Thyroid gland (tissue), 4 donors: Measurements from ENCODE around the gene DPP3. TPM values are rescaled to one million over a fixed set of nuclear protein-coding genes. Genes with fewer than 3 reads are reported as not detected.

Source experiments
- DNase-seq, 2 donors: peaks; one replicate each; pipeline ENCODE4 v3.0.0-alpha.2; 2019
- H3K27ac ChIP-seq, 3 donors: fragments of 200-600 bp; sonication (generic); 1 replicate in 2 of 3; 2 replicates in 1 of 3; pipeline ENCODE4 v1.5.1; 2016 to 2019; ENCODE audit warnings: mild to moderate bottlenecking in 1 of 3, moderate library complexity in 1 of 3
- H3K27me3 ChIP-seq: fragments of 200-600 bp; sonication (generic); one replicate; pipeline ENCODE4 v1.5.1; 2019
- H3K36me3 ChIP-seq, 2 donors: fragments of 200-600 bp; sonication (generic); one replicate each; pipeline ENCODE4 v1.5.1; 2016 to 2019
- H3K4me1 ChIP-seq, 2 donors: fragments of 200-600 bp; sonication (generic); one replicate each; pipeline ENCODE4 v1.5.1; 2017 to 2019
- H3K4me3 ChIP-seq, 3 donors: fragments of 200-600 bp; sonication (generic); replicated peaks in 1 of 3; 1 replicate in 2 of 3; 2 replicates in 1 of 3; pipeline ENCODE4 v1.5.1; 2016; ENCODE audit warnings: mild to moderate bottlenecking in 1 of 3
- H3K9me3 ChIP-seq: fragments of 200-600 bp; sonication (generic); one replicate; pipeline ENCODE4 v1.5.1; 2017
- POLR2A ChIP-seq, 2 donors: fragments of 450-650 bp; IDR thresholded peaks; one replicate each; pipeline ENCODE4 v1.6.1; 2017; ENCODE audit warnings: antibody characterized with exemption in 2 of 2, mild to moderate bottlenecking in 2 of 2, moderate library complexity in 1 of 2
- WGBS, 2 donors: methylation state at CpG; one replicate each; pipeline ENCODE4 v1.1.5; 2017; 5-methylcytosine and 5-hydroxymethylcytosine counted together
- intact Hi-C: fragments of 100-400 bp; cut with DNase I; formaldehyde crosslinking; loops from one replicate; pipeline ENCODE4 v1.15.1; 2023
- total RNA-seq, 4 donors: library from RNA; depleted of rRNA; stranded (reverse); fragments of >200 nt; gene quantifications; one replicate each; pipeline ENCODE4 v1.2.3, GENCODE V29; 2016
- TF ChIP-seq, protein P1 (sequence below), 6 experiments: fragments of 200-600 bp in 3 of 6; fragments of 450-650 bp in 3 of 6; sonication (generic) in 3 of 6; IDR thresholded peaks; one replicate each; pipeline ENCODE4 v1.5.1; 2016 to 2019; ENCODE audit warnings: antibody characterized with exemption in 6 of 6, mild to moderate bottlenecking in 2 of 6, inconsistent platforms in 1 of 6, moderate library complexity in 1 of 6

The DPP3 gene
- total RNA-seq, 4 donors from 2014 or later: 10.9 to 38.7 (median 35.8) TPM

DNA sequence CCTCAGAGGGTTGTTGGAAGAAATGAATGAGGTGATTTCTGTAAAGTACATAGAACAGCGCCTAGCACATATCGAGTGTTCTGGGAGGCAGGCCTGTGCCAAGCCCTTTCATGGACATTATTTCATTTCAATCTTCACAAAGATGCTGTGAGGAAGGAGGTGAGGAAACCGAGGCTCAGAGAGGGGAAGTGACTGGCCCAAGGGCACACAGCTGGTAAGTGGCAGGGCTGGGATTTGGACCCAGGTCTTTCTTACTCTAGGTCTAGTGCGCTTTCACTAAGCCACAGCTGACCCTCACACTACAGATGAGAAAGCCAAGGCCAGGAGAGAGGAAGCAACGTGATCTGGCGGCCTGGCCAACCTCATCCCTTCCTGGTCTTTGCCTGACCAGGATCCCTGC is 11.5 kb upstream of the DPP3 start:
- TF ChIP-seq POLR2A (IDR thresholded peaks at IDR 0.05): no peak
- TF ChIP-seq, protein P1, sequence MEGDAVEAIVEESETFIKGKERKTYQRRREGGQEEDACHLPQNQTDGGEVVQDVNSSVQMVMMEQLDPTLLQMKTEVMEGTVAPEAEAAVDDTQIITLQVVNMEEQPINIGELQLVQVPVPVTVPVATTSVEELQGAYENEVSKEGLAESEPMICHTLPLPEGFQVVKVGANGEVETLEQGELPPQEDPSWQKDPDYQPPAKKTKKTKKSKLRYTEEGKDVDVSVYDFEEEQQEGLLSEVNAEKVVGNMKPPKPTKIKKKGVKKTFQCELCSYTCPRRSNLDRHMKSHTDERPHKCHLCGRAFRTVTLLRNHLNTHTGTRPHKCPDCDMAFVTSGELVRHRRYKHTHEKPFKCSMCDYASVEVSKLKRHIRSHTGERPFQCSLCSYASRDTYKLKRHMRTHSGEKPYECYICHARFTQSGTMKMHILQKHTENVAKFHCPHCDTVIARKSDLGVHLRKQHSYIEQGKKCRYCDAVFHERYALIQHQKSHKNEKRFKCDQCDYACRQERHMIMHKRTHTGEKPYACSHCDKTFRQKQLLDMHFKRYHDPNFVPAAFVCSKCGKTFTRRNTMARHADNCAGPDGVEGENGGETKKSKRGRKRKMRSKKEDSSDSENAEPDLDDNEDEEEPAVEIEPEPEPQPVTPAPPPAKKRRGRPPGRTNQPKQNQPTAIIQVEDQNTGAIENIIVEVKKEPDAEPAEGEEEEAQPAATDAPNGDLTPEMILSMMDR (IDR thresholded peaks at IDR 0.05): no peak
- Histone ChIP-seq H3K4me3 (no peak overlapping the region), H3K36me3 (peaks cover 0 to 1% of the 10 kb centered on the region in 2 donors), H3K27me3 (no peaks in the 10 kb centered on the region), H3K9me3 (no peaks in the 10 kb centered on the region), H3K4me1 (peaks cover 4 to 9% of the 10 kb centered on the region in 2 donors), H3K27ac (no peak overlapping the region)
- DNase-seq: no peak
- WGBS, 2 donors: 92 to 95% methylated on average over 6 of the region's 6 CpGs
- intact Hi-C loops: no loop called here

DNA sequence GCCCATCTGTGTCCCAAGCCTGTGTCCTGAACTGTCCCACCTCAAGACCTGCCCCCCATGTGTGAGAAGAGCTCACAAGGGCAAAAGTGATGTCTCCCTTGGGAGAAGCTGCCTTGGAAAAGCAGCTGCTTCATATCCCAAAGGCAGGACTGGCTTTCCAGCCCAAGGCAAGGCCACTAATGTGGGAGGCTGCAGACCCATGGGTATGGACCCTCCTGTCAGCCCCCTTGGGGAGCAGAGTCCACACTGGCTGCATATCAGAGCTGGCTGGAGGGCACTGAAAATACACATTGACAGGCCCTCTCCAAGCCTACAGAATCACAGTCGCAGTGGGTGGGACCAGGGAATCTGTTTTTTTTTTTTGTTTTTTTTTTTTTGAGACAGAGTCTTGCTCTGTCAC is 10.8 kb upstream of the DPP3 start:
- WGBS, 2 donors: 90 to 96% methylated on average over 1 of the region's 1 CpG
- peaks cover 0 to 8% of the 10 kb centered on the region in 2 donors for H3K36me3 ChIP-seq

DNA sequence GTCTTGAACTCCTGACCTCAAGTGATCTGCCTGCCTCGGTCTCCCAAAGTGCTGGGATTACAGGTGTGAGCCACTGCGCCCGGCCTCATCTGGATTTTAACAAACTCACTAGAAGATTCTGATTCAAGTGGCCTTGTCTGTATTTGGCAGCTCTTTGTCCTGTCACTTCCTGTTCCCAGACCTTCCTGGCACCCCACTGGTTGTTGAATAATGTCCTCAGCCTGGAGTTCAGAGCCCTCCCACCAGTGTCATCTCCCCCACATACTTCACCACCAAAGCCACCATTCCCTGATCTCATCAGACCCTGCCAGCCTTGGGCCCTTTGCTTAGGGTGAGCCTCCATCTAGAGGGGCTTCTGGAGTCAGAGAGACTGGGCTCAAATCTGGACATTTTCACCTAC is 10.2 kb upstream of the DPP3 start:
- no peak overlapping the region for H3K4me3 ChIP-seq
- no peak overlapping the region for H3K27ac ChIP-seq
- TF ChIP-seq POLR2A (IDR thresholded peaks at IDR 0.05): no peak
- TF ChIP-seq, protein P1 (IDR thresholded peaks at IDR 0.05): no peak
- intact Hi-C loops: no loop called here
- no peak for DNase-seq
- H3K27me3 ChIP-seq: no peaks in the 10 kb centered on the region
- peaks cover 0 to 11% of the 10 kb centered on the region in 2 donors for H3K36me3 ChIP-seq
- H3K4me1 ChIP-seq: peaks cover 4 to 9% of the 10 kb centered on the region in 2 donors
- WGBS, 2 donors: 94 to 98% methylated on average over 3 of the region's 3 CpGs
- no peaks in the 10 kb centered on the region for H3K9me3 ChIP-seq

More for the DNA sequence above, 10.8 kb upstream of the DPP3 start:
- Histone ChIP-seq H3K4me1 (peaks cover 4 to 9% of the 10 kb centered on the region in 2 donors), H3K4me3 (no peak overlapping the region), H3K27ac (no peak overlapping the region), H3K27me3 (no peaks in the 10 kb centered on the region), H3K9me3 (no peaks in the 10 kb centered on the region)
- intact Hi-C loops: no loop called here
- TF ChIP-seq, protein P1 (IDR thresholded peaks at IDR 0.05): no peak
- TF ChIP-seq POLR2A (IDR thresholded peaks at IDR 0.05): no peak
- DNase-seq: no peak

DNA sequence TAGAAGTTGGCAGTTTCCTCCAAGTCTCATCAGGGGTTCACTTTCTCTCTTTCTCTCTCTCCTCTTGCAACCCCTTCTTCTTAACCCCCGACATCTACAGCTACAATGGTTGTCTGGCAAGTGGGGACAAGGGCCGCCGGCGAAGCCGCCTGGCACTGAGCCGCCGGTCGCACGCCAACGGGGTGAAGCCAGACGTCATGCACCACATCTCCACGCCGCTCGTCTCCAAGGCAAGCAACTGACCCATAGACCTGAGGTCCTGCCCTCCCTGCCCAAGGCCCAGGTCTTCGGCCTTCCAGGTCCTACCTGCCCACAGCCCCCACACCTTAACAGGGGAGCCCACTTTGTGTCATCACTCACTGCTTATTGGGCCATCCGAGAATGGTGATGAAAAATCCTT is 9.1 kb upstream of the DPP3 start:
- TF ChIP-seq POLR2A (IDR thresholded peaks at IDR 0.05): no peak
- TF ChIP-seq, protein P1 (IDR thresholded peaks at IDR 0.05): no peak

DNA sequence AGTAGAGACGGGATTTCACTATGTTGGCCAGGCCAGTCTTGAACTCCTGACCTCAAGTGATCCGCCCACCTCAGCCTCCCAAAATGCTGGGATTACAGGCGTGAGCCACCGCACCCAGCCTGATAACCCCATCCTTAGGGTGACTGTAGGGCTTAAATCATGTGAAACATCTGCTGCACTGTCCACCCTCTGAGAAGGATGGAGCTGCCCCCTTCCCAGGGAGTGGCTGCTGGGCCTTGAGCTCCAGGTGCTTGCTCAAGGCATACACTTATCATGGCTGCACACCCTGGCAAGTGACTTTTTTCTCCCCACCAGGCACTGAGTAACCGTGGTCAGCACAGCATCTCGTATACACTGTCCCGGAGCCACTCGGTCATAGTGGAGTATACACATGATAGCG is 8.2 kb upstream of the DPP3 start:
- peaks cover 0 to 12% of the 10 kb centered on the region in 2 donors for H3K36me3 ChIP-seq
- TF ChIP-seq, protein P1 (IDR thresholded peaks at IDR 0.05): no peak
- no peak for TF ChIP-seq POLR2A (IDR thresholded peaks at IDR 0.05)
- intact Hi-C loops: no loop called here
- H3K4me1 ChIP-seq: peaks cover 4 to 9% of the 10 kb centered on the region in 2 donors
- no peak overlapping the region for H3K27ac ChIP-seq
- no peaks in the 10 kb centered on the region for H3K9me3 ChIP-seq
- H3K4me3 ChIP-seq: no peak overlapping the region
- WGBS, 2 donors: 92 to 96% methylated on average over 9 of the region's 9 CpGs
- no peaks in the 10 kb centered on the region for H3K27me3 ChIP-seq
- no peak for DNase-seq

More for the DNA sequence above, 9.1 kb upstream of the DPP3 start:
- intact Hi-C loops: no loop called here
- 88 to 94% methylated on average over 16 of the region's 16 CpGs for WGBS, 2 donors
- Histone ChIP-seq H3K4me1 (peaks cover 4 to 9% of the 10 kb centered on the region in 2 donors), H3K9me3 (no peaks in the 10 kb centered on the region), H3K27me3 (no peaks in the 10 kb centered on the region), H3K4me3 (no peak overlapping the region), H3K36me3 (peaks cover 0 to 12% of the 10 kb centered on the region in 2 donors), H3K27ac (no peak overlapping the region)
- no peak for DNase-seq
